GM21737 (cell line): ENCODE results near the gene GPR31.

Source experiments
- ATAC-seq: cut with Tn5 transposase; IDR thresholded peaks from one replicate; pipeline ENCODE4 v1.9.1; 2021; ENCODE audit warnings: mild to moderate bottlenecking, moderate library complexity; ENCODE audit not compliant: unreplicated experiment

The GPR31 gene

GRCh38 chr6:167140589-167141474 is 16.9 kb downstream of the GPR31 start:
- no peak for ATAC-seq

- ATAC-seq, result no peak
These were observed 18.0 kb downstream of the GPR31 start for GRCh38 chr6:167139761-167140160.

- ATAC-seq, result no peak
These were observed 19.9 kb downstream of the GPR31 start for GRCh38 chr6:167137881-167138280.

GRCh38 chr6:167137081-167137480 is 20.7 kb downstream of the GPR31 start:
- ATAC-seq, result no peak

- ATAC-seq, result no peak
These were observed 21.4 kb downstream of the GPR31 start for GRCh38 chr6:167136376-167136775.

- no peak for ATAC-seq
These were observed 23.1 kb downstream of the GPR31 start for GRCh38 chr6:167134448-167135328.

- ATAC-seq, result no peak
These were observed 26.8 kb downstream of the GPR31 start for GRCh38 chr6:167130712-167131684.

GRCh38 chr6:167130008-167130677 is 27.6 kb downstream of the GPR31 start:
- ATAC-seq, result peak; percentile 55

- no peak for ATAC-seq
These were observed 28.2 kb downstream of the GPR31 start for GRCh38 chr6:167129562-167129961.

GRCh38 chr6:167129159-167129558 is 28.6 kb downstream of the GPR31 start:
- ATAC-seq, result no peak

GRCh38 chr6:167127785-167128531 is 29.8 kb downstream of the GPR31 start:
- no peak for ATAC-seq

GRCh38 chr6:167125855-167126349 is 31.9 kb downstream of the GPR31 start:
- no peak for ATAC-seq

GRCh38 chr6:167125410-167125809 is 32.4 kb downstream of the GPR31 start:
- ATAC-seq, result no peak

- ATAC-seq, result no peak
These were observed 33.0 kb downstream of the GPR31 start for GRCh38 chr6:167124753-167125152.

GRCh38 chr6:167122827-167123657 is 34.7 kb downstream of the GPR31 start, which contains the start of gene CCR6:
Gene CCR6, plus strand, starts transcription at chr6:167123096. Its CDS starts 13,039 bp downstream, at chr6:167136135.
- no peak for ATAC-seq

- ATAC-seq, result peak; percentile 37
These were observed 35.5 kb downstream of the GPR31 start for GRCh38 chr6:167122041-167122826.

GRCh38 chr6:167121335-167121841 is 36.4 kb downstream of the GPR31 start:
- ATAC-seq, result no peak
